T-helper 2 cell treated with Interferon-gamma antibody and Interleukin-4, amounts not matched to agents 100 ng/mL and 5 ng/mL, for 36 hours (primary cell): ENCODE results near the gene TRIM34. TPM values are rescaled to one million over a fixed set of nuclear protein-coding genes. Genes with fewer than 3 reads are reported as not detected.
"Not testable (repeated sequence)": the region's sequence is repeated elsewhere in the genome, so short reads cannot be mapped to it uniquely, and the experiment has no call there.

Experiments used
- intact Hi-C: fragments of 100-400 bp; cut with micrococcal nuclease; formaldehyde crosslinking; loops from one replicate; pipeline ENCODE4 v1.15.1; 2023
- total RNA-seq: library from RNA; stranded (reverse); gene quantifications from 2 replicates; pipeline ENCODE4 v1.2.3, GENCODE V29; 2022

Gene TRIM34, protein sequence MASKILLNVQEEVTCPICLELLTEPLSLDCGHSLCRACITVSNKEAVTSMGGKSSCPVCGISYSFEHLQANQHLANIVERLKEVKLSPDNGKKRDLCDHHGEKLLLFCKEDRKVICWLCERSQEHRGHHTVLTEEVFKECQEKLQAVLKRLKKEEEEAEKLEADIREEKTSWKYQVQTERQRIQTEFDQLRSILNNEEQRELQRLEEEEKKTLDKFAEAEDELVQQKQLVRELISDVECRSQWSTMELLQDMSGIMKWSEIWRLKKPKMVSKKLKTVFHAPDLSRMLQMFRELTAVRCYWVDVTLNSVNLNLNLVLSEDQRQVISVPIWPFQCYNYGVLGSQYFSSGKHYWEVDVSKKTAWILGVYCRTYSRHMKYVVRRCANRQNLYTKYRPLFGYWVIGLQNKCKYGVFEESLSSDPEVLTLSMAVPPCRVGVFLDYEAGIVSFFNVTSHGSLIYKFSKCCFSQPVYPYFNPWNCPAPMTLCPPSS
- total RNA-seq = 7.4 and 8.8 TPM in 2 replicates

- intact Hi-C loops = loop anchor here (1.0 to 10.0 kb wide), 2 partner anchors 60 to 610 kb away; partner anchors contain the start of genes CNGA4 and FHIP1B
These were observed at the start of gene TRIM34 for GRCh38 chr11:5624489-5625279. Gene TRIM34, plus strand, starts transcription at chr11:5625001. Its CDS starts 7,331 bp downstream, at chr11:5632332.

GRCh38 chr11:5575152-5575551 lies 49.6 kb upstream of the TRIM34 start:
- intact Hi-C loops = no loop called here

GRCh38 chr11:5577101-5577500 lies 47.7 kb upstream of the TRIM34 start:
- intact Hi-C loops = no loop called here

- intact Hi-C loops = no loop called here
These were observed 44.2 kb upstream of the TRIM34 start, which contains the start of gene OR52B6 for GRCh38 chr11:5580577-5580976. Gene OR52B6, plus strand, starts transcription at chr11:5580877. Its CDS starts 0 bp downstream, at chr11:5580877.

GRCh38 chr11:5581014-5581413 lies 43.8 kb upstream of the TRIM34 start:
- intact Hi-C loops = no loop called here

DNA sequence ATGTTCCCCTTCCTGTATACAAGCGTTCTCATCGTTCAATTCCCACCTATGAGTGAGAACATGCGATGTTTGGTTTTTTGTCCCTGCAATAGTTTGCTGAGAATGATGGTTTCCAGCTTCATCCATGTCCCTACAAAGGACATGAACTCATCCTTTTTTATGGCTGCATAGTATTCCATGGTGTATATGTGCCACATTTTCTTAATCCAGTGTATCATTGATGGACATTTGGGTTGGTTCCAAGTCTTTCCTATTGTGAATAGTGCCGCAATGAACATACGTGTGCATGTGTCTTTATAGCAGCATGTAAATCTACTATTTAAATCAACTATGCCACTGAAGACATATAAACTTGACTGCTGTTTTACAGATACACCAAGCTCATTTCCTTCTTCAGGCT lies 40.3 kb upstream of the TRIM34 start:
- intact Hi-C loops = not testable (repeated sequence)

DNA sequence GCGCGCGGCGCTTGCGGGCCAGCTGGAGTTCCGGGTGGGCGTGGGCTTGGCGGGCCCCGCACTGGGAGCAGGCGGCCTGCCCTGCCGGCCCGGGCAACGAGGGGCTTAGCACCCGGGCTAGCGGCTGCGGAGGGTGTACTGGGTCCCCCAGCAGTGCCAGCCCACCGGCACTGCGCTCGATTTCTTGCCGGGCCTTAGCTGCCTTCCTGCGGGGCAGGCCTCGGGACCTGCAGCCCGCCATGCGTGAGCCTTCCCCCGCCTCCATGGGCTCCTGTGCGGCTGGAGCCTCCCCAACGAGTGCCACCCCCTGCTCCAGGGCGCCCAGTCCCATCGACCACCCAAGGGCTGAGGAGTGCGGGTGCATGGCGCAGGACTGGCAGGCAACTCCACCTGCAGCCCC lies 34.9 kb upstream of the TRIM34 start:
- intact Hi-C loops = not testable (repeated sequence)

- intact Hi-C loops = no loop called here
These were observed 33.2 kb upstream of the TRIM34 start for GRCh38 chr11:5591613-5592012.

GRCh38 chr11:5592615-5593014 lies 32.2 kb upstream of the TRIM34 start:
- intact Hi-C loops = no loop called here

GRCh38 chr11:5593146-5593545 lies 31.7 kb upstream of the TRIM34 start:
- intact Hi-C loops = no loop called here

- intact Hi-C loops = no loop called here
These were observed 28.1 kb upstream of the TRIM34 start, which contains the start of gene TRIM6 for GRCh38 chr11:5596607-5597201. Gene TRIM6, plus strand, starts transcription at chr11:5596637. Its CDS starts 261 bp downstream, at chr11:5596898.

- intact Hi-C loops = no loop called here
These were observed 26.8 kb upstream of the TRIM34 start for GRCh38 chr11:5597953-5598352.

- intact Hi-C loops = loop anchor here (1.0 to 5.0 kb wide), 3 partner anchors 112 to 292 kb away; partner anchors contain the start of genes OR52E5 and OR52N2
These were observed 24.4 kb upstream of the TRIM34 start for GRCh38 chr11:5600374-5600851.

DNA sequence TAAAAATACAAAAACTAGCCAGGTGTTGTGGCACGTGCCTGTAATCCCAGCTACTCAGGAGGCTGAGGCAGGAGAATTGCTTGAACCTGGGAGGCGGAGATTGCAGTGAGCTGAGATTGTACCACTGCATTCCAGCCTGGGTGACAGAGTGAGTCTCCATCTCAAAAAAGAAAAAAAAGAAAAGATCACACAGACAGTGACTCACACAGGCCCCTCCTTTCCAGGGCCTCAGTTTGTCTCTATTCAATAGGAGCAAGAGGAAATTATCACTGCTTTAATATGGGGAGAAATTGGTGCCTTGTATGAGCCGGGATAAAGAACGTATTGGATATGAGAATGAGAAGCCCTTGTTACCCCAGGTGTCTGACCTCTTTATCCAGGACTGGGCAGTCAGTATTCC lies 22.0 kb upstream of the TRIM34 start:
- intact Hi-C loops = loop anchor here (5.0 kb wide), 1 partner anchor 290 kb away; the partner anchor contains the start of gene OR52E5

DNA sequence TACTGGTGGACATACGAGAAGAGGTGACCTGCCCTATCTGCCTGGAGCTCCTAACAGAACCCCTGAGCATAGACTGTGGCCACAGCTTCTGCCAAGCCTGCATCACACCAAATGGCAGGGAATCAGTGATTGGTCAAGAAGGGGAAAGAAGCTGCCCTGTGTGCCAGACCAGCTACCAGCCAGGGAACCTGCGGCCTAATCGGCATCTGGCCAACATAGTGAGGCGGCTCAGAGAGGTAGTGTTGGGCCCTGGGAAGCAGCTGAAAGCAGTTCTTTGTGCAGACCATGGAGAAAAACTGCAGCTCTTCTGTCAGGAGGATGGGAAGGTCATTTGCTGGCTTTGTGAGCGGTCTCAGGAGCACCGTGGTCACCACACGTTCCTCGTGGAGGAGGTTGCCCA lies 21.5 kb upstream of the TRIM34 start:
- intact Hi-C loops = loop anchor here (5.0 kb wide), 1 partner anchor 289 kb away; the partner anchor contains the start of gene OR52E5

GRCh38 chr11:5604896-5605295 lies 19.9 kb upstream of the TRIM34 start:
- intact Hi-C loops = loop anchor here (5.0 kb wide), 1 partner anchor 287 kb away; the partner anchor contains the start of gene OR52E5

- intact Hi-C loops = no loop called here
These were observed 19.0 kb upstream of the TRIM34 start for GRCh38 chr11:5605849-5606248.

DNA sequence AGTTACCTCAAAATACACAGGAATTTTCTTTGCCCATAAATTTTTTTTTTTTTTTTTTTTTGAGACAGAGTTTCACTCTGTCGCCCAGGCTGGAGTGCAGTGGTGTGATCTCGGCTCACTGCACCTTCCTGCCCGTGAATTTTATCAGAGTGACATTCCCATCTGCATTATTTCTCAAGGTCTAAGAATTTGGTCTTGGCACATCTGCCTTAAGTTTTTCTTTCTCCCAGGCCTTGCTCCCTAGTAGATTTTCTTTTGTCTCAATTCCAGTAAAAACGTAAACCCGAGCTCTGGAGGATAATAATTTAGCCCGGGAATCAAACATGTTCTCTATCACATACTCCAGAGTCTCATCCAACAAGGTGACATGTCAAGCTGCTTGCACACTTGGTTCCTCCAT lies 16.0 kb upstream of the TRIM34 start:
- intact Hi-C loops = no loop called here

GRCh38 chr11:5610446-5610845 lies 14.4 kb upstream of the TRIM34 start:
- intact Hi-C loops = no loop called here

- intact Hi-C loops = no loop called here
These were observed 13.2 kb upstream of the TRIM34 start for GRCh38 chr11:5611627-5612026.

GRCh38 chr11:5618807-5619206 lies 6.0 kb upstream of the TRIM34 start:
- intact Hi-C loops = no loop called here
